Measurements from ENCODE around the gene CACNA2D3.

CACNA2D3 gene

GRCh38 chr3:55075846-55076245 is 953.5 kb downstream of the CACNA2D3 start:
- no peak for TF ChIP-seq FOXP2 (optimal IDR thresholded peaks at IDR 0.05; ENCODE audit: borderline replicate concordance, extremely low read depth, extremely low read length, insufficient read depth)
- TF ChIP-seq TAF1 (IDR thresholded peaks at IDR 0.05; ENCODE audit: borderline replicate concordance, insufficient read depth, low read length): no peak
- no peak for TF ChIP-seq SIN3A (IDR thresholded peaks at IDR 0.05; ENCODE audit: borderline replicate concordance, insufficient read depth, low read length)

- TF ChIP-seq REST (IDR thresholded peaks at IDR 0.05; ENCODE audit: insufficient read depth in 1 of 2, low read depth in 2 of 2, low read length in 2 of 2): no peak
- TF ChIP-seq POLR2AphosphoS5 (IDR thresholded peaks at IDR 0.05; ENCODE audit: low read depth, low read length): no peak
- no peak for TF ChIP-seq SIN3A (IDR thresholded peaks at IDR 0.05; ENCODE audit: borderline replicate concordance, insufficient read depth, low read length)
- no peak for TF ChIP-seq TAF1 (IDR thresholded peaks at IDR 0.05; ENCODE audit: borderline replicate concordance, insufficient read depth, low read length)
- TF ChIP-seq FOXP2 (optimal IDR thresholded peaks at IDR 0.05; ENCODE audit: borderline replicate concordance, extremely low read depth, extremely low read length, insufficient read depth): no peak
Observed at GRCh38 chr3:55077726-55078125, 955.4 kb downstream of the CACNA2D3 start.

GRCh38 chr3:55078876-55079275 is 956.5 kb downstream of the CACNA2D3 start:
- TF ChIP-seq REST (IDR thresholded peaks at IDR 0.05; ENCODE audit: insufficient read depth in 1 of 2, low read depth in 2 of 2, low read length in 2 of 2) (no peak), TAF1 (IDR thresholded peaks at IDR 0.05; ENCODE audit: borderline replicate concordance, insufficient read depth, low read length) (no peak), FOXP2 (optimal IDR thresholded peaks at IDR 0.05; ENCODE audit: borderline replicate concordance, extremely low read depth, extremely low read length, insufficient read depth) (no peak), SIN3A (IDR thresholded peaks at IDR 0.05; ENCODE audit: borderline replicate concordance, insufficient read depth, low read length) (no peak), POLR2AphosphoS5 (IDR thresholded peaks at IDR 0.05; ENCODE audit: low read depth, low read length) (no peak)

GRCh38 chr3:55085231-55085630 is 962.9 kb downstream of the CACNA2D3 start:
- TF ChIP-seq FOXP2 (optimal IDR thresholded peaks at IDR 0.05; ENCODE audit: borderline replicate concordance, extremely low read depth, extremely low read length, insufficient read depth) (no peak), TAF1 (IDR thresholded peaks at IDR 0.05; ENCODE audit: borderline replicate concordance, insufficient read depth, low read length) (no peak), SIN3A (IDR thresholded peaks at IDR 0.05; ENCODE audit: borderline replicate concordance, insufficient read depth, low read length) (no peak), POLR2AphosphoS5 (IDR thresholded peaks at IDR 0.05; ENCODE audit: low read depth, low read length) (no peak), REST (IDR thresholded peaks at IDR 0.05; ENCODE audit: insufficient read depth in 1 of 2, low read depth in 2 of 2, low read length in 2 of 2) (no peak)

- TF ChIP-seq SIN3A (IDR thresholded peaks at IDR 0.05; ENCODE audit: borderline replicate concordance, insufficient read depth, low read length) (no peak), FOXP2 (optimal IDR thresholded peaks at IDR 0.05; ENCODE audit: borderline replicate concordance, extremely low read depth, extremely low read length, insufficient read depth) (no peak), TAF1 (IDR thresholded peaks at IDR 0.05; ENCODE audit: borderline replicate concordance, insufficient read depth, low read length) (no peak), POLR2AphosphoS5 (IDR thresholded peaks at IDR 0.05; ENCODE audit: low read depth, low read length) (no peak), REST (IDR thresholded peaks at IDR 0.05; ENCODE audit: insufficient read depth in 1 of 2, low read depth in 2 of 2, low read length in 2 of 2) (no peak)
Observed at GRCh38 chr3:55089211-55089610, 966.9 kb downstream of the CACNA2D3 start.
